Prostate gland (tissue), 2 donors: ENCODE measurements around the gene EFCAB10.

Source experiments
- CTCF ChIP-seq, 4 experiments: fragments of 200-600 bp in 2 of 4; fragments of 450-650 bp in 2 of 4; sonication (generic) in 2 of 4; IDR thresholded peaks; 1 replicate in 3 of 4; 2 replicates in 1 of 4; pipeline ENCODE4 v1.5.1; 2016 to 2019; ENCODE audit warnings: antibody characterized with exemption in 4 of 4, mild to moderate bottlenecking in 2 of 4, moderate library complexity in 2 of 4
- POLR2A ChIP-seq: fragments of 450-650 bp; IDR thresholded peaks from one replicate; pipeline ENCODE4 v1.6.1; 2016; ENCODE audit warnings: antibody characterized with exemption, mild to moderate bottlenecking

DNA sequence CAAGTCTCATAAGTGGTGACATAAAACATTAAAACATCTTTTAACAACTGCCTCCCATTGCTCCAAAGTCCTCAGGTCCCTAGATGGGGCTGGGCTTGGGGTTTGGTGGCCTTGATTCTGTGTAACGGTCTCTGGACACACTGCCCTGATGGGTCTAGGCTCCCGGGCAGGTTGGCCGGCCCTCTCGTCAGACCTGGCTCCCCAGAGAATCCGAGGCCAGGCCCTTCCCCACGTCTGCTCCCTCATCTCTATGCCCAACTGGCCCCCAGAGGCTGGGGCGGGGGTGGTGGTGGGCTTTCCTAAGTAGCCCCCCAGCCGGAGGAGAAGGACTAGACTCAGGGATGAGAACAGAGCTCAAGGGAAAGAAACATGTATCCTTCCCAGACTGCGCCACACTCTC, 31.5 kb upstream of the EFCAB10 start:
- no peak for TF ChIP-seq CTCF (IDR thresholded peaks at IDR 0.05)
- no peak for TF ChIP-seq POLR2A
